DOHH2 (cell line): ENCODE data around the gene WDR48.

ENCODE experiments used
- EZH2phosphoT487 ChIP-seq: fragments of 200-600 bp; sonication (generic); IDR thresholded peaks from 2 replicates; pipeline ENCODE4 v1.6.1; 2017; ENCODE audit warnings: borderline replicate concordance, mild to moderate bottlenecking, antibody characterized with exemption, low read length, moderate library complexity, mixed read lengths
- TF ChIP-seq, protein P1 (sequence below): fragments of 200-600 bp; sonication (generic); IDR thresholded peaks from one replicate; pipeline ENCODE4 v1.5.1; 2014; ENCODE audit warnings: antibody characterized with exemption, mild to moderate bottlenecking, low read depth, low read length; ENCODE audit not compliant: poor library complexity, severe bottlenecking

DNA sequence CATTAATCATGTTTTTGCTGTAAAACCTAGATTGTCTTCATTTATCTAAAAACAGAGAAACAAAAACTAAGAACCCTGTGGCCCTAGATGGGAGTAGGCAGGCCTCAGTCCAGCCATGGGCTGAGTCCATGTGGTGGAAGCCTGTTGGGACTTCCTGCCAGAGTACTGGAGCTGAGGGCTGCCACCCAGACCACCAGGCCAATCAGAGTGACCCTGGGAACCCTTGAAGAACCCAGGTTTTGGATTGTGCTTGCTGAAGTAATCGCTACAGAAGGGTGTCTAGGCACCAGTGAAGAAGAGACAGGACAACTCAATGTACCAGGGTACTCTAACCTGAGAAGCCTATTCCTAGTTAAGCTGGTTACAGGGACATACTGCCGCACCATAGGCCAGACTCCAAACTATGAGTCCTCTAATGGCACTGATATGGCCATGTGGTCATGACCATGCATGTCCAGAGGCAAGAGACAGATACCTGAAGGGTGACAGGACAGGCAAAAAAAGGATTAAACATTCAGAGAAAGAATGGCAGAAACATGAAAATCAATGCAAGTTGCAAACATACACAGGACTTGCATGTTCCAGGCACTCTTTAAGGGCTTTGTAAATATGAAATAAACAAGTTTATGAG, 88.6 kb downstream of the WDR48 start:
- TF ChIP-seq, protein P1, sequence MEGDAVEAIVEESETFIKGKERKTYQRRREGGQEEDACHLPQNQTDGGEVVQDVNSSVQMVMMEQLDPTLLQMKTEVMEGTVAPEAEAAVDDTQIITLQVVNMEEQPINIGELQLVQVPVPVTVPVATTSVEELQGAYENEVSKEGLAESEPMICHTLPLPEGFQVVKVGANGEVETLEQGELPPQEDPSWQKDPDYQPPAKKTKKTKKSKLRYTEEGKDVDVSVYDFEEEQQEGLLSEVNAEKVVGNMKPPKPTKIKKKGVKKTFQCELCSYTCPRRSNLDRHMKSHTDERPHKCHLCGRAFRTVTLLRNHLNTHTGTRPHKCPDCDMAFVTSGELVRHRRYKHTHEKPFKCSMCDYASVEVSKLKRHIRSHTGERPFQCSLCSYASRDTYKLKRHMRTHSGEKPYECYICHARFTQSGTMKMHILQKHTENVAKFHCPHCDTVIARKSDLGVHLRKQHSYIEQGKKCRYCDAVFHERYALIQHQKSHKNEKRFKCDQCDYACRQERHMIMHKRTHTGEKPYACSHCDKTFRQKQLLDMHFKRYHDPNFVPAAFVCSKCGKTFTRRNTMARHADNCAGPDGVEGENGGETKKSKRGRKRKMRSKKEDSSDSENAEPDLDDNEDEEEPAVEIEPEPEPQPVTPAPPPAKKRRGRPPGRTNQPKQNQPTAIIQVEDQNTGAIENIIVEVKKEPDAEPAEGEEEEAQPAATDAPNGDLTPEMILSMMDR, result no peak
- no peak for TF ChIP-seq EZH2phosphoT487
